Sigmoid colon (tissue), 4 donors: ENCODE results near the gene SLC27A2.

ENCODE experiments used
- POLR2A ChIP-seq, 2 donors: fragments of 450-650 bp; IDR thresholded peaks; one replicate each; pipeline ENCODE4 v1.6.1; 2016; ENCODE audit warnings: antibody characterized with exemption in 2 of 2, mild to moderate bottlenecking in 2 of 2, moderate library complexity in 2 of 2
- POLR2AphosphoS5 ChIP-seq, 4 donors: sonication (generic); formaldehyde crosslinking; IDR thresholded peaks; one replicate each; pipeline ENCODE4 v1.6.1; 2017; ENCODE audit warnings: antibody characterized with exemption in 4 of 4

- TF ChIP-seq POLR2AphosphoS5 (IDR thresholded peaks at IDR 0.05) = no peak
- TF ChIP-seq POLR2A (IDR thresholded peaks at IDR 0.05) = no peak
Measured at GRCh38 chr15:50259276-50259675, 77.3 kb downstream of the SLC27A2 start.
